Nephron (organoid): Measurements from ENCODE around the gene BACH2.

ENCODE experiments used
- H3K27ac Mint-ChIP-seq, 3 experiments: 2 replicates each; pipeline ENCODE4 v1.8.0; 2020; ENCODE audit warnings: mixed read lengths in 3 of 3, mild to moderate bottlenecking in 2 of 3, moderate library complexity in 1 of 3
- H3K27me3 Mint-ChIP-seq: 2 replicates; pipeline ENCODE4 v1.8.0; 2021; ENCODE audit warnings: low read depth, mild to moderate bottlenecking, moderate library complexity, mixed read lengths
- H3K36me3 Mint-ChIP-seq: 2 replicates; pipeline ENCODE4 v1.8.0; 2020; ENCODE audit warnings: low read depth, mixed read lengths
- H3K4me1 Mint-ChIP-seq: 2 replicates; pipeline ENCODE4 v1.8.0; 2020; ENCODE audit warnings: mixed read lengths
- H3K4me3 Mint-ChIP-seq, 3 experiments: 2 replicates each; pipeline ENCODE4 v1.8.0; 2020; ENCODE audit warnings: mild to moderate bottlenecking in 3 of 3, mixed read lengths in 3 of 3, moderate library complexity in 2 of 3
- H3K9me3 Mint-ChIP-seq: 2 replicates; pipeline ENCODE4 v1.8.0; 2020; ENCODE audit warnings: mixed read lengths
- TF ChIP-seq, protein P1 (sequence below), 3 experiments: fragments of 200-600 bp; sonication (generic); IDR thresholded peaks; one replicate each; pipeline ENCODE4 v1.5.0; 2021; ENCODE audit warnings: antibody characterized with exemption in 3 of 3; ENCODE audit not compliant: unreplicated experiment in 3 of 3

BACH2 gene

DNA sequence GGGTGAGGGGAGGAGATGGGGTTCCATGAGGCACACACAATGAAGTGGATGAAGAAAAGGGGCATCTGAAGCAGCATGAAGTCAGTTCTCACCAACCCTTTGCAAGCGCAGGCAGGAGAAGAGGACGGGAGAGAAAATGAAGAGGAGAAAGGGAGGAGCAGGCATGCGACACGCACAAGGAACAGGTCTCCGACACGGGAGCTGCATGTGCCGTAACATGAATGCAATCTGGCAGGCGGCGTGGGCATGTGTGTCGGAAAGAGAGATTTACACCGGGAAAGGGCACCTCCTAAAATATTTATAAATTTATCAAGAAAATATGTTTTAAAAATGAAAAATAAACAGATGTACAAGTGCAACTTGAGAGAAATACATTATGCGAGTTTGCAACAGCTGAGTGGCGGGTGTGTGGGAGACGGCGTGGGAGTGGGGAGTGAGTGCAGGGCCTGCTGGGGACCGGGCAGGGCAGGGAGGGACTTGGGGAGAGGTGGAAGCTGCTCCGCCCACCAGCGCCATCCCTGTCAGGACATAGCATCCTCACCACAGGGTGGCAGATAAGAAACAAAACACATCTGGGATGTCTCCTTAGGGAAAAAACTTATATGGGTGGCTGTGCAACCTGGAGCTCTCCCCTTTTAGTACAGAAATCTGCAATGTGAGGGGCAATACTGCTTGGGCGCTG is 361.8 kb downstream of the BACH2 start:
- peaks cover 35% of the 10 kb centered on the region for H3K36me3 Mint-ChIP-seq
- no peaks in the 10 kb centered on the region for H3K4me1 Mint-ChIP-seq
- TF ChIP-seq, protein P1, sequence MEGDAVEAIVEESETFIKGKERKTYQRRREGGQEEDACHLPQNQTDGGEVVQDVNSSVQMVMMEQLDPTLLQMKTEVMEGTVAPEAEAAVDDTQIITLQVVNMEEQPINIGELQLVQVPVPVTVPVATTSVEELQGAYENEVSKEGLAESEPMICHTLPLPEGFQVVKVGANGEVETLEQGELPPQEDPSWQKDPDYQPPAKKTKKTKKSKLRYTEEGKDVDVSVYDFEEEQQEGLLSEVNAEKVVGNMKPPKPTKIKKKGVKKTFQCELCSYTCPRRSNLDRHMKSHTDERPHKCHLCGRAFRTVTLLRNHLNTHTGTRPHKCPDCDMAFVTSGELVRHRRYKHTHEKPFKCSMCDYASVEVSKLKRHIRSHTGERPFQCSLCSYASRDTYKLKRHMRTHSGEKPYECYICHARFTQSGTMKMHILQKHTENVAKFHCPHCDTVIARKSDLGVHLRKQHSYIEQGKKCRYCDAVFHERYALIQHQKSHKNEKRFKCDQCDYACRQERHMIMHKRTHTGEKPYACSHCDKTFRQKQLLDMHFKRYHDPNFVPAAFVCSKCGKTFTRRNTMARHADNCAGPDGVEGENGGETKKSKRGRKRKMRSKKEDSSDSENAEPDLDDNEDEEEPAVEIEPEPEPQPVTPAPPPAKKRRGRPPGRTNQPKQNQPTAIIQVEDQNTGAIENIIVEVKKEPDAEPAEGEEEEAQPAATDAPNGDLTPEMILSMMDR (IDR thresholded peaks at IDR 0.05; ENCODE audit: unreplicated experiment in 3 of 3) = no peak
- no peaks in the 10 kb centered on the region for H3K9me3 Mint-ChIP-seq
- H3K4me3 Mint-ChIP-seq = no peak overlapping the region
- no peak overlapping the region for H3K27ac Mint-ChIP-seq
- H3K27me3 Mint-ChIP-seq = peaks cover 6% of the 10 kb centered on the region

DNA sequence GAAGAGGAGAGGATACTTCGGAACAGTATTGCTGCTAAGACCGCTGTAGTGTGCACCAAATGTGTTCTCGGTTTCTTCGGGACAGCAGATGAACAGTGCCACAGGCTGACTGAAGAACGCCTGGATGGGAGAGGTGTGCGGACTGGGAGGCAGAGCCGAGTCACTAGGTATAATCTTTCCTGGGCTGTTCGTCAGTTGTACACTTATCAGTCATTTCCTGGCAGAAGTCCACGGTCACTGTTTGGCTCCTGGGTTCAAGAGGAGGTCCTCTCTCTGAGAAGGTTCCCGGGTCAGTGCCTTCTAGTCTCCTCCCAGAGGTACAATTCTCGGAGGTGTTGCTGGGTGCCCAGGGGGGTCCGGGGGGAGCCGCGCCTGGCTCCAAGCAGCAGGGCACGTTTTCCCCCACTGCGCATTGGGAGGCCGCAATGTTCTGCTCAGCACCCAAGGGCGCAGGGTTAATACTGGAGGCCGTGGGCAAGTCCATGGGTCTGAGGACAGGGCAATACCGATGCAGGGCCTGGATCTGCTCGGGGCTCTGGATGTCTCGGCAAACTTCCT is 364.3 kb downstream of the BACH2 start:
- Mint-ChIP-seq H3K36me3 (peaks cover 38% of the 10 kb centered on the region), H3K9me3 (no peaks in the 10 kb centered on the region), H3K27ac (no peak overlapping the region), H3K4me3 (no peak overlapping the region), H3K4me1 (peaks cover 6% of the 10 kb centered on the region), H3K27me3 (peaks cover 6% of the 10 kb centered on the region)
- TF ChIP-seq, protein P1 (IDR thresholded peaks at IDR 0.05; ENCODE audit: unreplicated experiment in 3 of 3) = no peak

DNA sequence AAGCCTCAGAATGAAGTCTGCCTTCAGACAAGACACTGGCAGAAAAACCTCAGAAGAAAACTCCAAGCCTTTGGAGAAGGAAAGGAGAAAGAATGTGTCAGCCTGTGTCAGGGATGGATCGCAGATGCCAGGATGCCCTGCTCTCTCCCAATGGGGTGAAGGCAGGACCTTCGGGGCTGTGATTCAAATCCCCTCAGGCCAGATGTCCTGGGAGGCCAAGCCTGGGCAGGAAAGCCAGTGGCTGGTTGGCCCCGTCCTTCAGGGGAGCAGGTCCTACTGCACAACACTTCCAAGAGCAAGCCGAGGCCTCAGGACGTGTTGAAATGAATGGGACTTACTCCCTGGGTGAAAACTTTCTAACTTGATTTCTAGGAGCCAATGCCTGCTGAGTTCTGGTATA is 365.9 kb downstream of the BACH2 start:
- H3K9me3 Mint-ChIP-seq = no peaks in the 10 kb centered on the region
- peaks cover 6% of the 10 kb centered on the region for H3K27me3 Mint-ChIP-seq
- H3K27ac Mint-ChIP-seq = no peak overlapping the region
- H3K4me1 Mint-ChIP-seq = peaks cover 6% of the 10 kb centered on the region
- TF ChIP-seq, protein P1 (IDR thresholded peaks at IDR 0.05; ENCODE audit: unreplicated experiment in 3 of 3) = no peak
- peaks cover 27% of the 10 kb centered on the region for H3K36me3 Mint-ChIP-seq
- no peak overlapping the region for H3K4me3 Mint-ChIP-seq

DNA sequence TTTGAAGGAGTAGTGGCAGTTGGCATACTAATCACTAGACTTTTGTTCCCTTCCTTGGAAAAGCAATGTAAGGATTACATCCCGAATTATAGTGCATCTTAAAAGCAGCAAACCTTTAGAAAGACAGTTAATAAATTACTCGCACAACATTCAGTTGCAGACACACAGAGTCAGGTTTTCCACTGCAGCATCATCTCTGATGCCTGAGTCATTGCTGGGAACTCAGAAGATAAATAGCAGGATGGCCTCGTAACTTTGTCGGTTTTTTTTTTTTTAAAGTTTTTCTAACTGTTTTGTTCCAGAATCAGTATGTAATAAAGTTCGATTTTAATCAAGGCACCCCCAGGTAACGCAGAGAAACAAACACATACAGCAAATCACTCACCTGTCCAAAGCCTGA is 368.0 kb downstream of the BACH2 start:
- no peak overlapping the region for H3K4me3 Mint-ChIP-seq
- H3K27me3 Mint-ChIP-seq = peaks cover 3% of the 10 kb centered on the region
- no peaks in the 10 kb centered on the region for H3K9me3 Mint-ChIP-seq
- peaks cover 6% of the 10 kb centered on the region for H3K4me1 Mint-ChIP-seq
- H3K36me3 Mint-ChIP-seq = peaks cover 29% of the 10 kb centered on the region
- H3K27ac Mint-ChIP-seq = no peak overlapping the region
- TF ChIP-seq, protein P1 (IDR thresholded peaks at IDR 0.05; ENCODE audit: unreplicated experiment in 3 of 3) = no peak

DNA sequence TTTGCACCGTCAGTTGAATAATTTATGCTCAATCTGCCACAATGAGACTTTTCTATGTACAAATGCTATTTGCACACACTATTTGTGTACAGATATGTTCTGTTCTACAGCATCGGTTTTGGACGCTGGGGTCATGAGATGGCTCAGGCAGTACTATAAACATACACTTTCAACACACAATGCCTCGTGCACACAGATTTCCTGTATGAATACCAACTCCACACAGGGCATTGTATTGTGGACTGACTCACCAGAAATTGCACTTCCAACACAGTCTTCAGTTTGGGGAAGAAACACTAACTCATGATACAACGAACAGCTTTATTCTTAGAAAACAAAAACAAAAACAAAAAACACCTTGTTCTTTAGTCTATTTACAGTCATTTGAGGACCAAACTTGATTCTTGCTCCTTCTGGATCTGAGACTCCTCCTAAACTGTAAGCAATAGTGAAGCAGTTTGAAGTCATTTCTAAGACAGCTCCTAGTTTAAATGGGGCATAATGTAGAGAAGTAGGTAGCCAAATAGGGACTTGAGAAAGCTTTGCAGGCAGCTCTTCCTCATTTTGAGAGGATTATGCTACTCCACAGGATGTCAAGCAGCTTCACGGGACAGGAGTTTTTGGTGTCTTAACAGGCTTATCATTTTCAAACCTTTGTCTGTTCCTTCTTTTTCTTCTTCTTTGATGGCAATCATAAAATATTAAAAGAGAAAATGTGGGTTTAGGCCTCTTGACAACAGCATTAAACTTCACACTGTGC is 368.7 kb downstream of the BACH2 start:
- H3K27me3 Mint-ChIP-seq = no peaks in the 10 kb centered on the region
- no peaks in the 10 kb centered on the region for H3K9me3 Mint-ChIP-seq
- no peak overlapping the region for H3K4me3 Mint-ChIP-seq
- peaks cover 6% of the 10 kb centered on the region for H3K4me1 Mint-ChIP-seq
- no peak overlapping the region for H3K27ac Mint-ChIP-seq
- TF ChIP-seq, protein P1 (IDR thresholded peaks at IDR 0.05; ENCODE audit: unreplicated experiment in 3 of 3) = no peak
- peaks cover 23% of the 10 kb centered on the region for H3K36me3 Mint-ChIP-seq
